HEK293T (cell line): Measurements from ENCODE around the gene PPP1R26.

Experiments
- ARNT ChIP-seq: fragments of 450-650 bp; IDR thresholded peaks from 2 replicates; pipeline ENCODE4 v1.6.1; 2017; ENCODE audit warnings: mild to moderate bottlenecking
- FOXA1 ChIP-seq: fragments of 450-650 bp; IDR thresholded peaks from 2 replicates; pipeline ENCODE4 v1.6.1; 2016; ENCODE audit warnings: mild to moderate bottlenecking
- FOXM1 ChIP-seq: fragments of 450-650 bp; IDR thresholded peaks from 2 replicates; pipeline ENCODE4 v1.6.1; 2017; ENCODE audit warnings: mild to moderate bottlenecking, borderline replicate concordance
- HDGF ChIP-seq: fragments of 450-650 bp; IDR thresholded peaks from 2 replicates; pipeline ENCODE4 v1.6.1; 2017; ENCODE audit warnings: antibody characterized with exemption, borderline replicate concordance
- SUZ12 ChIP-seq: fragments of 450-650 bp; IDR thresholded peaks from 2 replicates; pipeline ENCODE4 v1.6.1; 2016; ENCODE audit warnings: mild to moderate bottlenecking

- TF ChIP-seq FOXM1 (no peak), SUZ12 (no peak), ARNT (no peak), HDGF (no peak), FOXA1 (no peak)
These were observed 21.9 kb downstream of the PPP1R26 start for GRCh38 chr9:135501261-135502167.
